HEK293T (cell line): ENCODE results near the gene MANEAL.

Experiments
- ARNT ChIP-seq: fragments of 450-650 bp; IDR thresholded peaks from 2 replicates; pipeline ENCODE4 v1.6.1; 2017; ENCODE audit warnings: mild to moderate bottlenecking
- ELF4 ChIP-seq: fragments of 450-650 bp; IDR thresholded peaks from 2 replicates; pipeline ENCODE4 v1.6.1; 2017; ENCODE audit warnings: antibody characterized with exemption

GRCh38 chr1:37759451-37759850, 34.2 kb upstream of the MANEAL start:
- TF ChIP-seq ARNT: no peak
- TF ChIP-seq ELF4: no peak
